Sigmoid colon (tissue), 7 donors: ENCODE results near the gene NLN. TPM values are rescaled to one million over a fixed set of nuclear protein-coding genes. Genes with fewer than 3 reads are reported as not detected.
"Not testable (repeated sequence)": the region's sequence is repeated elsewhere in the genome, so short reads cannot be mapped to it uniquely, and the experiment has no call there.

Source experiments
- DNase-seq: peaks from one replicate; pipeline ENCODE4 v3.0.0-alpha.2; 2019
- H3K27ac ChIP-seq, 4 donors: fragments of 200-600 bp; sonication (generic); one replicate each; pipeline ENCODE4 v1.5.1; 2016 to 2019; ENCODE audit warnings: mild to moderate bottlenecking in 1 of 4
- H3K27me3 ChIP-seq, 3 donors: fragments of 200-600 bp; sonication (generic); one replicate each; pipeline ENCODE4 v1.5.1; 2019; ENCODE audit warnings: mild to moderate bottlenecking in 1 of 3
- H3K36me3 ChIP-seq, 4 donors: fragments of 200-600 bp; sonication (generic); one replicate each; pipeline ENCODE4 v1.5.1; 2016 to 2019
- H3K4me1 ChIP-seq, 4 donors: fragments of 200-600 bp; sonication (generic); one replicate each; pipeline ENCODE4 v1.5.1; 2017 to 2019
- H3K4me3 ChIP-seq, 4 donors: fragments of 200-600 bp; sonication (generic); one replicate each; pipeline ENCODE4 v1.5.1; 2017 to 2019; ENCODE audit warnings: mild to moderate bottlenecking in 2 of 4, moderate library complexity in 1 of 4
- H3K9me3 ChIP-seq, 4 donors: fragments of 200-600 bp in 3 of 4; sonication (generic) in 3 of 4; one replicate each; pipeline versions ENCODE4 v1.5.1 to v1.6.1; 2013 to 2019
- CTCF ChIP-seq, 4 experiments: fragments of 450-650 bp in 3 of 4; fragments of 200-600 bp in 1 of 4; IDR thresholded peaks; one replicate each; pipeline ENCODE4 v1.5.1; 2016 to 2019; ENCODE audit warnings: antibody characterized with exemption in 4 of 4, mild to moderate bottlenecking in 3 of 4, moderate library complexity in 2 of 4
- EP300 ChIP-seq, 4 donors: sonication (generic); formaldehyde crosslinking; IDR thresholded peaks; one replicate each; pipeline ENCODE4 v1.6.1; 2017; ENCODE audit warnings: antibody characterized with exemption in 4 of 4
- POLR2A ChIP-seq, 2 donors: fragments of 450-650 bp; IDR thresholded peaks; one replicate each; pipeline ENCODE4 v1.6.1; 2016; ENCODE audit warnings: antibody characterized with exemption in 2 of 2, mild to moderate bottlenecking in 2 of 2, moderate library complexity in 2 of 2
- POLR2AphosphoS5 ChIP-seq, 4 donors: sonication (generic); formaldehyde crosslinking; IDR thresholded peaks; one replicate each; pipeline ENCODE4 v1.6.1; 2017; ENCODE audit warnings: antibody characterized with exemption in 4 of 4
- WGBS, 2 donors: extraction: QIAGEN DNeasy Blood & Tissue Kit; methylation state at CpG; one replicate each; pipeline ENCODE4 v1.1.7; 2013; 5-methylcytosine and 5-hydroxymethylcytosine counted together
- intact Hi-C: fragments of 100-400 bp; cut with DNase I; formaldehyde crosslinking; loops from one replicate; pipeline ENCODE4 v1.15.1; 2023
- polyA plus RNA-seq, 3 donors: library from polyadenylated mRNA; stranded (reverse); fragments of 200-250 nt; gene quantifications; one replicate each; pipeline ENCODE4 v1.2.3, GENCODE V29; 2013
- total RNA-seq, 4 donors: library from RNA; depleted of rRNA; stranded (reverse); fragments of >200 nt; gene quantifications; one replicate each; pipeline ENCODE4 v1.1.0, GENCODE V29; 2016
- donor health status: healthy with polysubstance abuse.
- donor health status: Bipolar disorder and iron deficiency.
- donor health status: healthy.

The NLN gene
- total RNA-seq (1 to 10 TPM; 4.8 to 8.9 (median 7.0) TPM), polyA plus RNA-seq (10 to 100 TPM in 2 of 3 donors, 1 to 10 TPM in 1; 7.1 to 43.7 (median 27.6) TPM)

- H3K36me3 ChIP-seq = peaks cover 0 to 6% (median 0%) of the 10 kb centered on the region in 4 donors
- H3K9me3 ChIP-seq = no peaks in the 10 kb centered on the region
- TF ChIP-seq CTCF (IDR thresholded peaks at IDR 0.05) (no peak), POLR2AphosphoS5 (IDR thresholded peaks at IDR 0.05) (peak in 2 of 4 donors; percentile 30 to 45)
- peak; percentile 90 for DNase-seq
- H3K27ac ChIP-seq = peak within 1 kb of the TSS; percentile 69 to 87 (median 80)
- no peaks in the 10 kb centered on the region for H3K27me3 ChIP-seq
- H3K4me3 ChIP-seq = peak within 1 kb of the TSS; percentile 84 to 98 (median 94)
- 0% methylated on average over 92 of the region's 92 CpGs for WGBS, 2 donors
- H3K4me1 ChIP-seq = peaks cover 0 to 25% (median 4%) of the 10 kb centered on the region in 4 donors
- intact Hi-C loops = loop anchor here (1.0 to 5.0 kb wide), 2 partner anchors 205 to 422 kb away; partner anchors contain the start of genes ERBIN and SREK1
Measured at GRCh38 chr5:65721720-65722574, at the start of gene NLN, which contains the start of gene SGTB. Gene NLN, plus strand, starts transcription at chr5:65722205. Its CDS starts 169 bp downstream, at chr5:65722374. Gene SGTB, minus strand, starts transcription at chr5:65722109. Its CDS starts 1,302 bp downstream, at chr5:65720807.

GRCh38 chr5:65672796-65673195 is 49.2 kb upstream of the NLN start:
- H3K27ac ChIP-seq = no peak overlapping the region
- no peaks in the 10 kb centered on the region for H3K4me1 ChIP-seq
- peaks cover 0 to 22% (median 3%) of the 10 kb centered on the region in 4 donors for H3K36me3 ChIP-seq
- no peaks in the 10 kb centered on the region for H3K27me3 ChIP-seq
- no peak for DNase-seq
- no peak overlapping the region for H3K4me3 ChIP-seq
- TF ChIP-seq POLR2A (IDR thresholded peaks at IDR 0.05) (no peak), CTCF (IDR thresholded peaks at IDR 0.05) (no peak), EP300 (IDR thresholded peaks at IDR 0.05) (no peak), POLR2AphosphoS5 (IDR thresholded peaks at IDR 0.05) (no peak)
- intact Hi-C loops = no loop called here
- H3K9me3 ChIP-seq = no peaks in the 10 kb centered on the region
- WGBS, 2 donors = 86 to 88% methylated on average over 1 of the region's 1 CpG

GRCh38 chr5:65674749-65675148 is 47.3 kb upstream of the NLN start:
- H3K36me3 ChIP-seq = peaks cover 0 to 23% (median 3%) of the 10 kb centered on the region in 4 donors
- TF ChIP-seq CTCF (IDR thresholded peaks at IDR 0.05) = no peak
- no peak for TF ChIP-seq POLR2A (IDR thresholded peaks at IDR 0.05)
- no peak for TF ChIP-seq EP300 (IDR thresholded peaks at IDR 0.05)
- no peak for TF ChIP-seq POLR2AphosphoS5 (IDR thresholded peaks at IDR 0.05)
- no peak for DNase-seq
- no peak overlapping the region for H3K4me3 ChIP-seq
- no peaks in the 10 kb centered on the region for H3K9me3 ChIP-seq
- intact Hi-C loops = no loop called here
- H3K4me1 ChIP-seq = no peaks in the 10 kb centered on the region
- H3K27me3 ChIP-seq = no peaks in the 10 kb centered on the region
- no peak overlapping the region for H3K27ac ChIP-seq

GRCh38 chr5:65676056-65676455 is 45.9 kb upstream of the NLN start:
- WGBS, 2 donors = 86 to 96% methylated on average over 3 of the region's 3 CpGs
- H3K4me3 ChIP-seq, intact Hi-C loops, H3K27ac ChIP-seq, H3K9me3 ChIP-seq, DNase-seq, H3K4me1 ChIP-seq, H3K27me3 ChIP-seq: not testable (repeated sequence)
- peaks cover 0 to 19% (median 3%) of the 10 kb centered on the region in 4 donors for H3K36me3 ChIP-seq

GRCh38 chr5:65682148-65682547 is 39.9 kb upstream of the NLN start:
- peaks cover 0 to 53% (median 7%) of the 10 kb centered on the region in 4 donors for H3K36me3 ChIP-seq
- H3K27ac ChIP-seq = no peak overlapping the region
- no peaks in the 10 kb centered on the region for H3K27me3 ChIP-seq
- no peak overlapping the region for H3K4me3 ChIP-seq
- no peaks in the 10 kb centered on the region for H3K4me1 ChIP-seq
- intact Hi-C loops = no loop called here
- no peak for DNase-seq
- WGBS, 2 donors = 85 to 96% methylated on average over 3 of the region's 3 CpGs
- TF ChIP-seq EP300 (IDR thresholded peaks at IDR 0.05) (no peak), POLR2AphosphoS5 (IDR thresholded peaks at IDR 0.05) (no peak), POLR2A (IDR thresholded peaks at IDR 0.05) (no peak), CTCF (IDR thresholded peaks at IDR 0.05) (no peak)
- no peaks in the 10 kb centered on the region for H3K9me3 ChIP-seq
